GM19372 (cell line): ENCODE measurements around the gene FBXO24.

ENCODE experiments used
- ATAC-seq: cut with Tn5 transposase; IDR thresholded peaks from one replicate; pipeline ENCODE4 v1.9.1; 2021; ENCODE audit warnings: mild to moderate bottlenecking, low read depth, moderate library complexity; ENCODE audit not compliant: unreplicated experiment

The FBXO24 gene

DNA sequence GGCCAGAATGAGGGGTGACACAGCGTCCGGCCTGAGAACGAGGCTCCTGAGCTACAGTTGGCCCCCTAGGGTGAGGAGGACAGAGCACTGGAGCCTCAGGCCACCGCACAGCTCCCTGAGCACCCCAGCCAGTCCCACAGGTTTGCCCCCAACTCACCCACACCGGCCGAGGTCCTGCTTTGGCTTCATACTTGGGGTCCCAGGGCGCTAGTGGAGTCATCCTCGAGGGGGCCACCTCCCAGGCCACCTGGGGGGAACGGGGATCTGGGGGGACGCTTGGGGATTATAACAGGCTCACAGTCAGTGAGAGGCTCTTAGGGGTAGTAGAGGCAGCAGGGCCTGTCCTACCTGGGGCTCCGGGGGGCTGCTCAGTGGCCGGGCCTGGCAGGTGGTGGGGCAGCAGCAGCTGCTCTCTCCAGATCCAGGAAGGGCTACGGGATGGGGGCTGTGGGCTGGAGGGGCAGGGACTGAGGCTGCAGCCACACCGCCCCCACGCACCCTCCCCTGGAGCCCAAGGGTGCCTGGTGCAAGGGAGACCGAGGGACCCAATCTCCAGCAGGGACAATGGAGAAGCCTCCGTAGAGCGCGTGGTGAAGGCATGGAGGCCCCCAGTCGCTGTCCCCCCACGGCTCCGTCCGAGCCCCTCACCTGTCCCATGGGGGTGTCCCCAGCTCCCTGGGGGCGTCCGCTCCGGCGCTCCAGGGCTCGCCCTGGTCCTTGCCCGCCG is 13.0 kb upstream of the FBXO24 start:
- no peak for ATAC-seq

DNA sequence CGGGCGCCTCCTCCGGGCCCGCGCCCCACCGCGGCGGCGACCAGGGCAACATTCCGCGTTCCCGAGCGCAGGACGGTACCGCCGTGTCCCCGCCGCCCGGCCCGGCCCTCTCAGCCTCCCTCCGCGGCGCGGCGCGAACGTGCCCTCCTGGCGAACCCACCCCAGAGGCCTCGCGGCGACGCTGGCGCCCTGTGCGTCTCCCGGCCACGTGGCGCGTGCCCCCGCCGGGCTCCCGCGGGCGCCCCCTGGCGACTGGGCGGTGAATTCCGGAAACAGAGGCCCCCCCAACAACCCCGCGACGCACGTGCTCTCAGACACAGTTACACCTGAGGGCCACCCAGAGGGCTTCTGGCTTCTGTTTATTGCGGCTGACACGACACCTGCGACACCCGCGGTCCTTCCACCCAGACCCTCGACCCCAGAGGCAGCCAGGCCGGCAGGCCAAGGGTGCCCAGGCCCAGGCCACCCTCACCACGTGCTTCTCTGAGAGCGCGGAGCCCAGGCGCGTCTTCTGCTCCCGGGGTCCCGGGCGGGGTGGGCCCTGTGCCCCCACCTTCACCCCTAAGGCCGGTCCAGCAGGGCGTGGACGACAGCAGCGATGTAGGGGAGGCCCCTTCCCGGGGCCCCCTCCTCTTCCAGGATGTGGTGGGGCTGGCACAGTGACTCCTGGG is 12.3 kb upstream of the FBXO24 start, which contains the start of gene SAP25:
TSS of gene SAP25 (minus strand) at position 210 of the 671 bp plus-strand sequence. CDS start at position 52, 158 bp downstream.
- no peak for ATAC-seq

DNA sequence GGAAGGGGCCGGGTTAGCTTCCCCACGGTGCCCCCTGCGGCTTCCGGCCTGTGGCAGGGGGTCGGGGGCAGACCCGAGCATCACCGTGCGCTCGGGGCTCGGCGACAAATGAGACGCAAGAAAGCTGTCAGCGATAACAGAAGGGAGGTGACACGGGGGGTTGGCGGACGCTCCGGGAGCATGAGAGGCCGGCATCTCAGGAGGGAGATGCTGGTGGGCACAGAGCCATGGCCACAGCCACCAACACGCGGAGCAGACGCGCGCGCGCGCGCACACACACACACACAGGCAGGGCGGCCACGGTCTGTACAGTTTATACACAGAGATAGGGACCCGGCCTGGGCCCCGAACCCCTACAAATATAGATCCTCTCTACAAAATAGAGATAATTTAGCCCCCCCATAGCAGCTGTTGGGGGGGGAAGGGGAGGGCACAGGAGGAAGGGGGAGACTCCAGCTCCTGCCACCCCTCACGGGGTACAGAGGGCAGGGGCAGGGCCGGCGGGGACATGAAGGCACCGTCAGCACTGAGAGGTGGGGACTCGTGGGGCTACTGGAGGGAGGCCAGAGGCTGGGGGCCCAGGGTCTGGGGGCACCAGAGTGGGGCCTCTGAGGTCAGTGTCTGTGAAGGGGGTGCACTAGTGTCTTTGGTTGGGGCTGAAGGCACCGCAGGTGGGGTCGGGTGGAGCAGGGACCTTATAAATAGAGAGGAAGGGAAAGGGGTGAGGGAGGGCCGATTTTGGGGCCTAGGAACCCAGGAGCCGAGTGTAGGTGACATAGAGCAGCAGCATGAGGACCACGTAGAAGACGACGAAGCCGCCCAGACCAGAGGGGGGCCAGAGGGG is 11.5 kb upstream of the FBXO24 start:
- ATAC-seq, result no peak

DNA sequence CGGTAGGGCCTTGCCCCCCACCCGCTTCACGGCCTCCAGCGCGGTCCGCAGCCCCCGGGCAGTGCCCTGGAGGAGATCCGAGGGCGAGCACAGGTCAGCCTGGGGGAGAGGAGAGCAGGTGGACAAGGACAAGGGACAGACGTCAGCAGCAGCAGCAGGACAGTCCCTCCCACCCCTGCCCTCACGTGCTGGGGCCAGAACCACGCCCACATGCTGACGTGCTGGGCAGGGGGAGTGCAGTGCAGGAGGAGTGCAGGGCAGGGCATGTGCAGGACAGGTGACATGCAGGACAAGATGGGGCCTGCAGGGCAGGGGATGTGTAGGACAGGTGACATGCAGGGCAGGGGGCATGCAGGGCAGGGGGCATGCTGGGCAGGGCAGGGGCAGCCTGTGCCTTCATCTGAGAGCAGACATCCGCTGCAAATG is 10.9 kb upstream of the FBXO24 start:
- ATAC-seq, result no peak

DNA sequence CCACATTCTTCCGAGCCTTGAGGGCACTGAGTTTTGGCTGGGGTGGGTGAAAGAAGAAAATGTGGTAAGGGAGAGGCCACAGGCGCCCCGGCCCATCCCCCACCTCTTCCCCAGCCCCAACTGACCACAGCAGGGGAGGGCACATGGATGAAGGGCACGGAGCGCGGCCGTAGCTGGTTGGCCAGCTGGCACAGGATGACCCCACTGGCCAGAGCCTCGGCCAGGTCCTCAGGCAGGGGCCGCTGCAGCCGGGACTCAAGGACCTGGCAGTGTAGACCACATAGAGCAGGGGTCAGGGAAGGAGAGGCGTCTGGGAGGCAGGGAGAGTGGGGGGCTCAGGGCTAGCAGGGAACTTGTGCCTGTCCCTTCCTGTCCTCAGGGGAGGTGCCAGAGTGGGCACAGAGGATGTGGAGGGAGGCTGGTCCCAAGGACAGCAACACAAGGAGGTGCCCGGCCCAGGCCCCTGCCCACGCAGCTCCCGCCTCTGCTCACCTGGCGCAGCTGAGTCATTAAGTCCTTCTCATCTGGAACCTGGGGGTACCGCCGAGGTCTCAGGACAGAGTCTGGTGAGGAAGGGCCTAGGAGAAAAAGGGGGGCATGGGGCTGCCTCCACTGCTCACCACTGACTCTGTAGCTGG is 10.3 kb upstream of the FBXO24 start:
- no peak for ATAC-seq

DNA sequence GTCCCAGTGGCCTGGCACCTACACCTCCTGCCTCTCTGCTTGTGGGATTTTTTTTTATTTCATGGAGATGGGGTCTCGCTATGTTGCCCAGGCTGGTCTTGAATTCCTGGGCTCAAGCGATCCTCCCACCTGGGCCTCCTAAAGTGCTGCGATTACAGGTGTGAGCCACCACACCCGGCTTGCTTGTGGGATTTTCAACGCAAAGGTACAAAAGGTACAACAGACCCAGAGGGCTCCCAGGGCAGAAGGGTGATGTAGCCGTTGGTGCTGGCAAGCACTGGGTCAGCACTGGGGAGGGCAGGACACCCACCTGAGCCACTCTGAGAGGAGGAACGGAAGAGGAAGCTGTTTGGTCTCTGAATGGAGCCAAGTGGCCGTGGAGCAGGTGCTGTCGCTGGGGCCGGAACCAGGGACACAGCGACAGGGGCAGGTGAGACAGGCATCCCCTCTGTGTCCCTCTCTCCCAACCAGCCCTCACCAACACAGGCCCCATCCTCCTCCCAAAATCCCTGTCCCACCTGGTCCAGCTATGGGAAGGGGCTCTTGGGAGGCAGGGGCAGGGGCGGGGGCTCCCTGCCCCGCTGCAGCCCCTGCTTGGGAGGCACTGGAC is 9.6 kb upstream of the FBXO24 start:
- no peak for ATAC-seq

DNA sequence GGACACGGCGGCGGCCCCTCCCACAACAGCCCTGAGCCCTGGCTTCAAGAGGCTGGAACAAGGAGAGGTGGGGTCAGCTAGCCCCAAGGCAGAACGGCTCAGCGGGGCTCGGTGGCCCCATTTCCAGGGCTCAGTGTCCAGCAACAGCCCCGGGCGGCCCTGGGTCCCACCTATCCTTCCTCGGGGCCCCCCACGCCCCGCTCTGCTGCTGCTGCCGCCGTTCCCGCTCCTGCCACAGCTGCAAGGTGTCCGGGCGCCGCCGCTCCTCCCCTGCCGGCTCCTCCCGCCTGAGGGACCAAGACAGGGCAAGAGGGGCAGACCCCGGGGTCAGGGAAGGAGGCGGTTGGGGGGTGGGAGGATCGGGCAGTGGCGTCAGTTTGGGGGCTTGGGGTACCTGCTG is 9.0 kb upstream of the FBXO24 start:
- no peak for ATAC-seq

DNA sequence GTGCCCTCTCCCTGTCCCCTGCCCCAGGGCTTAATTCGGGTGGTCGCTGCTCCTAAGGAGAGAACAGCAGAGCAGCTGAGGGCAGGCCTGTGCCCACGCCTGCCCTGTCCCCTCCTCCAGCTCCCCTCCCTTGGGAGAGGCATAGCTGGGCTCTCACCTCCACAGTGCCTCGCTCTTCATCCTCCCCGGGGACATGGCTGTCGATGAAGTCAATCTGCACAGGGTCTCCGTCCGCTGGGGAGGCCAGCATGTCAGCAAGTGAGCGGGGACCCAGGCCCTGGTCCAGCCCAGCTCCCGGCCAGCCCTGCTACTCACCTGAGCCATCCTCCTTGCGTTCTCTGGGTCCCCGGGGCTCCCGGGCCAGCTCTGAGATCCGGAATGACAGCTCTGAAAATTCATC is 8.6 kb upstream of the FBXO24 start:
- no peak for ATAC-seq

DNA sequence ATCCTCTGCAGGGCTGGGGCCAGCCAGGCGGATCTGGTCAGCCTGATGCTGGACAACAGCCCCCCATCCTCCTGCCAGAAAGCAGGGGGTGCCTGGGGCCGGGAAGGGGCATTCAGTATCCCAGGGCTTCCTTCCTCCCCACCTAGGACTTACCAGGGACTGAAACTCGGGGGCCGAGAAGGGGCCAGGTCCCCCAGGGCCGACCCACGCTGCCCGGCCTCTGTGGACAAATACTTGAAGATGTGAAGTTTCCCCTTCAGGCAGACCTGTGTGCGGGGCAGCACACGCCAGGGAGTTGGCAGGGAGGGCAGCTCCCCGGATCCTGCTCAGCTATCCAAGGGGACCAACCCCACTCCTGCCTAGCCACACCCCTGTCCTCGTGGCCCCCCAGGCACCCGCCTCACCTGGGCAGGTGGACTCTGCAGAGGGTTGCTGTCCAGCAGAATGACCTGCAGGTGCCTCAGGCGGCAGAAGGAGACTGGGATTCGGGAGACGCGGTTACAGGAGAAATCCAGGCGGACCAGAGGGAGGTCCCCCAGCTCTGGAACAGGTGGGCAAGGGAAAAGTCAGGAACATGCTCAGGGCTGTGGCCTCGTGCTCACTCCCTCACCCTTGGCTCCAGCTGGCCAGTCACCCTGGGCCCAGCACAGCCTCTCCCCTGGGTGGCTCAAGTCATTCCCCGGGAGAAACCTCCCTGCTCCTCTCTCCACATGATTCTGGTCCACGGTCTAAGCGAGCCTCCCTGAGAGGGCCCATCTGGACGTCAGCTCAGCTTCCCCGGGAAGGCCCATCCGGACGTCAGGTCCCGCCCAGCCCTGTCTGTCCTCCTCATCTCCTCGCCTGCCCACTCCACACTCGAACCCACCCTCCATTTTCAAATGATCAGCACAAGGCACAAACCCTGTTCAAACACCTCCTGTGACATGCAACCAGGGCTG is 7.6 kb upstream of the FBXO24 start:
- ATAC-seq, result no peak

DNA sequence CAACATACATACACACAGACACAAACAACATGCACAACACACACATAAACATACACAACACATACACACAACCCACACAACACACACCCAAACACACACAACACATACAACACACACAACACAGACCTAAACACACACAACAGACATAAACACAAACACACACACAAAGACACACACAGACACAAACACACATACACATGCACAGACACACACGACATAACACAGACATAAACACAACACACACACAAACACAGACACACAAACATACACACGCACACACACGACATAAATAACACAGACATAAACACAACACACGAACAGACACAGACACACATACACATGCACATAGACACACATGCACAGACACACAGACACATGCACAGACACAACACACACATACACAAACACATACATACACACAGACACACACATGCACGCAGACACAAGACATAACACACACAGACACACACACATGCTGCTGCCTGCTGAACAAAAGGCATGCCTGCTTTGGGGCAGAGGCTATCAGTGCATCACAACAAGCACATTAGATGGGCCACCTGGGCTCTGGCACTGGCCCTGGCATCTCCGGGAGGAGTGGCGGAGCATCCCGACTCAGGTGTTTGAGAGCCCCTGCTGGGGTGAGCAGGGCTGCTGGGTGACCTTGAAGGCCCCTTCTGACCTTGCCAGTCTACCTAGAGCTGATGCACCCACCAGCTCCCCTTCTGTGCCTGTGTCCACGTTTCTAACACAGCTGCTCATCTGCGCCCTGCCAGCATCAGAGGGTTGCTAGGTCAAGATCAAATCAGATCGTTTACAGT is 5.5 kb upstream of the FBXO24 start:
- no peak for ATAC-seq

DNA sequence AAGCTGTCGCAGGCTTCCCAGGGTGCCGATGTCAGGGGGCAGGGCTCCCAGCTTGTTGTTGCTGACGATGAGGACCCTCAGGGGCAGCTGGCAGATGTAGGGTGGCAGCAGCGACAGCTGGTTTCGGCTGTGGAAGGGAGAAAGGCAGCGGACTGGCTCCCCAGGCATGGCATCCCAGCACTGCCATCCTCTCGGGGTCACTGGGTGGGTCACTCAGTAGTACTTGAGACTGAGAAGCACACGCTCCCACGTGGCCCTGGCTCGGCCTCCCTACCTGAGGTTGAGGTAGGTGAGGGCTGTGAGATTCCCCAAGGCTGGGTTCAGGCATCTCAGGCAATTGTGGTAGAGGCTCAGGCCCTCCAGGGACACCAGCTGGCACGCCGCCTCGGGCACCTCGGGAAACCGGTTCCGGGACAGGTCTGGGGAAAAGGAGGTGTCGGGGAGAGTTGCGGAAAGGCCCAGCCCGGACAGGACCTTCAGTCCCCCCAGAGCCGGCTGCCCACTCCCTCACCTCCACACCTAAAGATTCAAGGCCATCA is 4.0 kb upstream of the FBXO24 start:
- no peak for ATAC-seq

DNA sequence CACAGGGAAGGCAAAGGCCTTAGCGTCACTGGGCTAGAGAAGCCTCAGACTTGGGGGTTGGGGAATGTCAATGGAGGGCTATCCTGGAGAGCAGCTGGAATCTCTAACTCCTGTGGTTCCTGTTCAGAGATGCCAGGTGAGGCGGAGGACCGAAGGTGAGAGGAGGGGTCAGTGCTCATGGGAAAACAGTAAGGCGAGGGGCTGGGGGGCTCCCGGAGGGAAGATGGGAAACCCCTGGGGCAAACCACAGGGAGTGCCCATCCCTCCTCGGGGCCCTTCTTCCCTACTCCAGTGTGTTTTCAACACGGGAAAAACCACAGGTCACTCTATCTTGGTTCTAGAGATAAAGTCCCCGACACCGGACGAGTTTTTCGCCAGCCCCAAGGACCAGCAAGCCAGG is 3.5 kb upstream of the FBXO24 start:
- ATAC-seq, result no peak

DNA sequence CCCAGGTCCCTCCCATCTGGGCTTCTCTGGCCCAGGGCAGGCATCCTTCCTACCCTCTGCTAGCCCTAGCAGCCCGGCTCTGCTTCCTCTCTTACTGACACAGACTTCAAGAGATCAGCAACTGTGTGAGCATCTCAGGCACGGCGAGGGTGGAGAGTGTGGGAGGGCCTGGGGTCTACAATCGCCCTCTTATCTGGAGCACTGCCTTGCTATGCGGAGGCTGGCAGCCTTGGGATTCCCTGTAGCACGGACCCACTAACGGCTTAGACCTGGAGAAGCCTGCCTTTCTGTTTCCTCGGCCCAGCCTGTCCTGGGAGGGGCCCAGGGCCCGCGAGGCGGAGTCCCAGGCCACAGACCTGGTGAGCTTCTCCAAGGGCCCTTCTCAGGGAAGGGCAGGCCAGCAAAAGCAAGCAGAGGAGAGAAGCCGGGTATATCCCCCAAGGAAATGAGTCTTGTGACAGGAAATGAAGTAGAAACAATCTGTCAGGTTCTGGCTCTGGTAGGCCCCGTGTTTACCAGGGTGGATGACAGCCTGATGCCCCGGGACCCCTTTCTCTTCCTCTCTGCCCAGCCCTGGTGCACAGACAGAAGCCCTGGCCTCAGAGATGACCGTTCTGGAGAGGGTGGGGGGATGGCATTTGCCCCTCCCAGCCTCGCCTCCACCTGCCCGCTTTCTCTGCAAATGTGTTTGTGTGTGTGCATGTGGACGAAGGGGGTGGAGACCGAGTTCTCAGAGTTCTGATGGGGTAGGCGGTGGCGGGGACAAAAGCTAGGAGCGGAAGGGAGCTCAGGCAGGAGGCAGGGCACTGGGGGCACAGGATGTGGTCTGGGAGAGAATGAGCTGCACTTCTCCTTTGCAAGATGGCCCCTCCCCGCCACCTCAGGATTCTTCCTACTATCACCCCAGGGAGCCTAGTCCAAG is 2.7 kb upstream of the FBXO24 start:
- no peak for ATAC-seq

DNA sequence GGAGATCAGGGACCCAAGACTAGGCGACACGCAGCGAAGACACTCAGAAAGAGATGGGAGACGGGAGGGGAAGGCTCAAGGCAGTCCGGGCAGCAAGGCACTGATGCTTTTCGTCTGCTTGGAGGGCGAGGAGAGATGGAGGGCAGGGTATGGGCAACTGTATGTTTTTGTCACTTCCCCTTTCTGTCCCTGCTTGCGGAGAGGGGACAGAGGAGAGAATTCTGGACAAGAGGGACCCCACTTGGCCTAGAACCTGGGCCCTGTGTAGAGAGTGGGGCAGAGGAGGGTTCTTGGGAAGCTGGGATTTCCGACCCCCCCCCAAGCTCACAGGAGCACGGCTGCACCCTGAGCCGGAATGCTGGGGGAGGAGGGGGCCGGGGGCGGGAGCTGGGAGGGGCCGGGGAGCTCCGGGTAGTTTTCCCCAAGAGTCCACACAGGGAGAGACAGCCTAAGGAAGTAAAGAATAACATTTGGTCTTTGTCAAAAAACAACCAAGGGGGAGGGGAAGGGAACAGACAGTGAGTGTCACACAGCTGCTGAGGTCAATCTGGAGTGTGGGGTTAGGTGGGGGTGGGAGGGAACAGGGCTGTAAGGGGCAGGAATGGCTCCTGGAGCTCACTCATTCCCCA is 2.0 kb upstream of the FBXO24 start:
- no peak for ATAC-seq

DNA sequence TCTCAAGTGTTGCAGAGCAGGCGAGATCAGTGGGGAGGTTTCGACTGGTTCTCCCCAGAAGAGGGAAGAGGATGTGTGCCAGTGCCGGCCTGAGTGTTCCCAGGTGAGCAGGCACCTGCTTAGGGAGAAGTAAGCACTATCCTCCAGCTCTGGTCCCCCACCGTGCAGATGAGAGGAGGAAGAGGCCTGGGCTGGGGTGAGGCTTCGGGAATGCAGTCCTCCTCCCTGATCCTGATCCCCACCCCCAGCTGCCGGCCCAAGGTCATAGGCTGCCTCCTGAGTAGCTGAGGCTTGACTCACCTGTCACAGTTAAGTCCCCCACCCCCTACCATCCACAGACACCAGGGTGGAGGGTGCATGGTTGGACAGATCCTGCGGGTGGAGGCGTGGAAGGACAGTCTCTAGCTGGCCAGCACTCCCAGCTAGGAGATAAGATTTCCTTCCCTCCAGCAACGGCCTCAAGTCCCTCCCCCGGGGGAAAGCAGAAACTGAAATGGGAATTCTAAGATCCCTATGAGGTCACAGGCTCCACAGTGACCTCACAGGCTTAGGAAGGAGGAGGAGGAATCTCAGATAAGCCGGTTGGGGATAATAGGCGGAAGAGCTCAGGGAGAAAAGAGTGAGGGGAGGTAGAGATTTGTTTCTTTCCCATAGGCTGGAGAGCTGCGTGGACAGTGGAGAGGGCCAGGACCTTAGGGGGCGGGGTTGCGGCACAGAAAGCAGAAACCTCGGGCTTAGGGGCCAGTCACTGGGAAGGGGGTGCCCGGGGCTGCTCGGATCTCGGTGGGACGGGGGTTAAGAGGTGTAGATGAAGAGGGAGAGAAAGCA is 1.2 kb upstream of the FBXO24 start:
- ATAC-seq, result no peak
